Duodenal mucosa (tissue), 2 donors: ENCODE measurements around the gene EEF1AKMT1.
"Not testable (repeated sequence)": the region's sequence is repeated elsewhere in the genome, so short reads cannot be mapped to it uniquely, and the experiment has no call there.

Experiments used
- H3K27ac ChIP-seq: one replicate; pipeline ENCODE4 v1.7.0; 2013; ENCODE audit warnings: low read depth, low read length
- H3K27me3 ChIP-seq, 2 donors: one replicate each; pipeline ENCODE4 v1.7.0; 2013; ENCODE audit warnings: low read length in 2 of 2, control low read depth in 1 of 2; ENCODE audit not compliant: insufficient read depth in 2 of 2, control insufficient read depth in 1 of 2
- H3K36me3 ChIP-seq, 2 donors: one replicate each; pipeline ENCODE4 v1.7.0; 2013; ENCODE audit warnings: low read length in 2 of 2, control low read depth in 1 of 2; ENCODE audit not compliant: insufficient read depth in 2 of 2, control insufficient read depth in 1 of 2
- H3K4me1 ChIP-seq, 2 donors: one replicate each; pipeline ENCODE4 v1.7.0; 2013; ENCODE audit warnings: low read length in 2 of 2, control low read depth in 1 of 2; ENCODE audit not compliant: insufficient read depth in 2 of 2, control insufficient read depth in 1 of 2
- H3K4me3 ChIP-seq, 2 donors: one replicate each; pipeline ENCODE4 v1.7.0; 2013; ENCODE audit warnings: low read length in 2 of 2, low read depth in 1 of 2
- H3K9ac ChIP-seq, 2 donors: one replicate each; pipeline ENCODE4 v1.7.0; 2013; ENCODE audit warnings: low read length in 2 of 2, low read depth in 1 of 2
- H3K9me3 ChIP-seq, 2 donors: one replicate each; pipeline ENCODE4 v1.7.0; 2013; ENCODE audit warnings: low read length in 2 of 2, control low read depth in 1 of 2; ENCODE audit not compliant: control insufficient read depth in 1 of 2

Gene EEF1AKMT1

GRCh38 chr13:20760872-20761271 is 12.9 kb downstream of the EEF1AKMT1 start:
- no peak overlapping the region for H3K27ac ChIP-seq
- no peak overlapping the region for H3K4me3 ChIP-seq
- no peaks in the 10 kb centered on the region for H3K4me1 ChIP-seq
- H3K36me3 ChIP-seq, result no peaks in the 10 kb centered on the region
- H3K27me3 ChIP-seq, result no peaks in the 10 kb centered on the region
- H3K9ac ChIP-seq, result no peak overlapping the region
- no peaks in the 10 kb centered on the region for H3K9me3 ChIP-seq

DNA sequence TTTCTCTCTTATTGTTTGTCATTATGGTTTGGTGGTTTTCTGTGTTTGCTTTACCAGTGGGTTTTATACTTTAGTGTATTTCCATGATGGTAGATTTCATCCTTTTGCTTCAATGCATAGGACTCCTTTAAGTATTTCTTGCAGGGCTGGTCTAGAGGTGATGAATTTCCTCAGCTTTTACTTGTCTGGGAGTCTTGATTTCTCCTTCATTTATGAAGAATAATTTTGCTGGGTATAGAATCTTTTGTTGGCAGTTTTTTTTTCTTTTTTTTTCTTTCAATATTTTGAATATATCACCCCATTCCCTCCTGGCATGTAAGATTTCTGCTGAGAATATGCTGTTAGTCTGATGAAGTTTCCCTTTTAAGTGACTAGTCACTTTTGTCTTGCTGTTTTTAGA is 19.8 kb downstream of the EEF1AKMT1 start:
- Histone ChIP-seq H3K4me3 (no peak overlapping the region), H3K36me3 (no peaks in the 10 kb centered on the region), H3K9me3 (peaks cover 14 to 28% of the 10 kb centered on the region in 2 donors), H3K9ac (no peak overlapping the region), H3K27me3 (no peaks in the 10 kb centered on the region), H3K27ac (no peak overlapping the region), H3K4me1 (no peaks in the 10 kb centered on the region)

GRCh38 chr13:20749377-20749776 is 24.4 kb downstream of the EEF1AKMT1 start:
- Histone ChIP-seq H3K27ac (no peak overlapping the region), H3K4me1 (no peaks in the 10 kb centered on the region), H3K9me3 (peaks cover 16 to 23% of the 10 kb centered on the region in 2 donors), H3K36me3 (no peaks in the 10 kb centered on the region), H3K4me3 (no peak overlapping the region), H3K27me3 (no peaks in the 10 kb centered on the region), H3K9ac (no peak overlapping the region)

- H3K27me3 ChIP-seq, H3K9me3 ChIP-seq, H3K36me3 ChIP-seq, H3K9ac ChIP-seq, H3K27ac ChIP-seq, H3K4me1 ChIP-seq, H3K4me3 ChIP-seq: not testable (repeated sequence)
These were observed 29.8 kb downstream of the EEF1AKMT1 start for GRCh38 chr13:20743830-20744404.

- H3K27me3 ChIP-seq, result no peaks in the 10 kb centered on the region
- no peak overlapping the region for H3K9ac ChIP-seq
- no peaks in the 10 kb centered on the region for H3K4me1 ChIP-seq
- no peak overlapping the region for H3K27ac ChIP-seq
- H3K9me3 ChIP-seq, result no peaks in the 10 kb centered on the region
- no peaks in the 10 kb centered on the region for H3K36me3 ChIP-seq
- H3K4me3 ChIP-seq, result no peak overlapping the region
These were observed 33.7 kb downstream of the EEF1AKMT1 start for GRCh38 chr13:20740021-20740420.

DNA sequence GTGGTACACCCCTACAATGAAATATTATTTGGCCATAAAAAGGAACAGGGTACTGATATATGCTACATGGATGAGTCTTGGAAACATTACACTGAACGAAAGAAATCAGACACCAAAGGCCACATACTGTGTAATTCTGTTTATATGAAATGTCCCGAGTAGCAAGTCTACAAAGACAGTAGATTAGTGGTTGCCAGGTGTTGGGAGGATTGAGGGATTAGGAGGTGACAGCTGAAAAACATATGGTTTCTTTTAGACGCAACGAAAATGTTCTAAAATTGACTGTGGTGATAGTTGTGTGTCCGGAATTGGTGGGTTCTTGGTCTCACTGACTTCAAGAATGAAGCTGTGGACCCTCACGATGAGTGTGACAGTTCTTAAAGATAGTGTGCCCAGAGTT is 35.1 kb downstream of the EEF1AKMT1 start:
- Histone ChIP-seq H3K9me3 (no peaks in the 10 kb centered on the region), H3K4me3 (no peak overlapping the region), H3K36me3 (no peaks in the 10 kb centered on the region), H3K9ac (no peak overlapping the region), H3K4me1 (no peaks in the 10 kb centered on the region), H3K27me3 (no peaks in the 10 kb centered on the region), H3K27ac (no peak overlapping the region)

- Histone ChIP-seq H3K36me3 (no peaks in the 10 kb centered on the region), H3K9me3 (no peaks in the 10 kb centered on the region), H3K27ac (no peak overlapping the region), H3K27me3 (no peaks in the 10 kb centered on the region), H3K4me3 (no peak overlapping the region), H3K9ac (no peak overlapping the region), H3K4me1 (no peaks in the 10 kb centered on the region)
These were observed 43.9 kb downstream of the EEF1AKMT1 start for GRCh38 chr13:20729633-20730585.

- H3K27me3 ChIP-seq, result no peaks in the 10 kb centered on the region
- H3K4me3 ChIP-seq, result no peak overlapping the region
- no peaks in the 10 kb centered on the region for H3K9me3 ChIP-seq
- no peaks in the 10 kb centered on the region for H3K36me3 ChIP-seq
- no peak overlapping the region for H3K27ac ChIP-seq
- no peaks in the 10 kb centered on the region for H3K4me1 ChIP-seq
- no peak overlapping the region for H3K9ac ChIP-seq
These were observed 45.0 kb downstream of the EEF1AKMT1 start for GRCh38 chr13:20728579-20729311.

DNA sequence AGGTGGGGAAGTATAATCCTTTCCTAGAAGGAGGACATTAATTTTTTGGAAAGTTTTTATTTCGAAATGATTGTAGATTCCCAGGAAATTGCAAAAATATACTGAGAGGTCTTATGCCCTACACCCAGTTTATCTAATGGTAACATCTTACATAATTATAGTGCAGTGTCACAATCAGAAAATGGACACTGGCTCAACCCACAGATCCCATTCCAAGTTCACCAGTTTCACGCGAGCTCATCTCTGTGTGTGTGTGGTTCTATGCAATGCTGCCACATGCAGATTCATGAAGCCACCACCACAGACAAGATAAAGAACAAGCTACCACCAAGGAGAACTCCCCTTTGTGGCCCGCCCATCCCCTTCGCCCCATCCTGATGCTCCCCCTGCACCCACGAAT is 45.9 kb downstream of the EEF1AKMT1 start:
- no peaks in the 10 kb centered on the region for H3K27me3 ChIP-seq
- no peak overlapping the region for H3K27ac ChIP-seq
- no peak overlapping the region for H3K9ac ChIP-seq
- H3K9me3 ChIP-seq, result no peaks in the 10 kb centered on the region
- H3K4me3 ChIP-seq, result no peak overlapping the region
- no peaks in the 10 kb centered on the region for H3K36me3 ChIP-seq
- H3K4me1 ChIP-seq, result no peaks in the 10 kb centered on the region
